H1 (cell line): Measurements from ENCODE around the gene SENP7.

Experiments
- CEBPB ChIP-seq: IDR thresholded peaks from 2 replicates; pipeline ENCODE4 v1.6.1; 2012; ENCODE audit warnings: low read depth, low read length
- CTCF ChIP-seq, 3 experiments: IDR thresholded peaks; 1 replicate in 2 of 3; 2 replicates in 1 of 3; pipeline versions ENCODE4 v1.5.1 to v1.6.1; 2011; ENCODE audit warnings: low read length in 3 of 3, mild to moderate bottlenecking in 3 of 3, inconsistent platforms in 2 of 3, low read depth in 1 of 3, moderate library complexity in 1 of 3; ENCODE audit not compliant: insufficient read depth in 1 of 3; ENCODE audit errors: control extremely low read depth in 1 of 3
- PHF8 ChIP-seq: fragments of 200-600 bp; sonication (generic); conservative IDR thresholded peaks from 2 replicates; pipeline ENCODE4 v1.7.1; 2012; ENCODE audit warnings: low read depth, mild to moderate bottlenecking, inconsistent platforms, low read length, moderate library complexity
- POLR2A ChIP-seq, 2 experiments: IDR thresholded peaks; 1 replicate in 1 of 2; 2 replicates in 1 of 2; pipeline ENCODE4 v1.6.1; 2011; ENCODE audit warnings: low read depth in 2 of 2, low read length in 2 of 2, mild to moderate bottlenecking in 2 of 2; ENCODE audit errors: control extremely low read depth in 1 of 2
- POLR2AphosphoS5 ChIP-seq: IDR thresholded peaks from 2 replicates; pipeline ENCODE4 v1.6.1; 2011; ENCODE audit warnings: low read depth, low read length
- USF2 ChIP-seq: IDR thresholded peaks from 2 replicates; pipeline ENCODE4 v1.6.1; 2011; ENCODE audit warnings: low read length, improper control_type of control experiment

- TF ChIP-seq PHF8 = no peak
- no peak for TF ChIP-seq CTCF (IDR thresholded peaks at IDR 0.05; ENCODE audit: control extremely low read depth in 1 of 3, insufficient read depth in 1 of 3, low read depth in 1 of 3, low read length in 3 of 3)
- no peak for TF ChIP-seq USF2
- TF ChIP-seq POLR2AphosphoS5 = no peak
- no peak for TF ChIP-seq POLR2A (IDR thresholded peaks at IDR 0.05; ENCODE audit: control extremely low read depth in 1 of 2, low read depth in 2 of 2, low read length in 2 of 2)
- no peak for TF ChIP-seq CEBPB
These were observed 88.8 kb downstream of the SENP7 start for GRCh38 chr3:101423984-101424888.
